HL-60/S4 treated with phorbol 12-myristate 13-acetate at 8.2 ng/mL for 4 days and 3 days (cell line): ENCODE measurements around the gene ASGR1.

Source experiments
- in situ Hi-C: fragments of 300-500 bp; cut with MboI; formaldehyde crosslinking; loops from 2 replicates; pipeline ENCODE4 v1.15.0; 2022; ENCODE audit warnings: low sequenced_read_pairs

Gene ASGR1, protein sequence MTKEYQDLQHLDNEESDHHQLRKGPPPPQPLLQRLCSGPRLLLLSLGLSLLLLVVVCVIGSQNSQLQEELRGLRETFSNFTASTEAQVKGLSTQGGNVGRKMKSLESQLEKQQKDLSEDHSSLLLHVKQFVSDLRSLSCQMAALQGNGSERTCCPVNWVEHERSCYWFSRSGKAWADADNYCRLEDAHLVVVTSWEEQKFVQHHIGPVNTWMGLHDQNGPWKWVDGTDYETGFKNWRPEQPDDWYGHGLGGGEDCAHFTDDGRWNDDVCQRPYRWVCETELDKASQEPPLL

DNA sequence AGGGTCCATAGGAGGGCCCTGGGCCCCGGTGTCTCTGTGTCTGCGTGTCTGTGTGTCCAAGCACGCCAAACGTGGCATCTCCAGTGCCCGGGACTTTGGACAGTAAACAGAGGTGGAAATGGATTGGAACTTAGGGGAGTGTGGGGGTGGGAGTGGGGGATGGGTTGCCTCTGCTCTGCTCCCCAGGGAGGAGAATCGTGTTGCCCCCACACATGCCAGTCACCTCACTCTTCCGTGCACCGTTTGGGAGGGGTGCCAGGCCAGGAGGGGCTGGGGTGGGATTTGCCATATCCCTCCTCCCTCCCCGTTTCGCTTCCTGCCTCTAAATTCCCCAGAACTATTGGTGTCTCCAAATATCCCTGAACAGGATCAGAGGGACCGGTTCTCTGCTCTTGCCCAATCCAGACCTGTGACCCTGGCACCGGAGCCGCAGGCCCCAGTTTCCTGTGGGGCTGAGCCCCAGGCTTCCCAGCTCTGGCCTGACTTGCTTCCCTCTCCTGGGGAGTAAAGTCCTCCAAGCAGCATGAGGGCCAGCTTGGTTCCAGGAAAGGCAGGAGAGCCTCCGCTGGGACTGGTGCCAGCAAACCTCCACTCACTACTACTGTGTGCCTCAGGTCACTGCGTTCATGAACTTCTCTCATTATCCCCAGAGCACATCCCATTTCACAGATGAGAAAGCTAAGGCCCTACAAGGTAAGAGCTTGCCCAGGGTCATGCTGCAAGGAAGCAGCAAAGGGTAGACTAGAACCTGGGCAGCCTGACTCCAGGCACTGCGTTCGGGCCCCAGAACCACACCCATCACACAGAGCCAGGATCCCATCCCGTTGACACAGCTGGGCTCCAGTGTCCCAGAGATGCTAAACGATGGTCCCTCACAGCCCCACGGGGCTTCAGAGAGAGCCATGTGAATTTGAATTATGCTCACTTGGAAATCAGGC is at the start of gene ASGR1:
ASGR1 (minus strand) TSS at position 54 of the 938 bp plus-strand sequence. CDS start 807 bp downstream, outside the sequence.
- in situ Hi-C loops = no loop called here

DNA sequence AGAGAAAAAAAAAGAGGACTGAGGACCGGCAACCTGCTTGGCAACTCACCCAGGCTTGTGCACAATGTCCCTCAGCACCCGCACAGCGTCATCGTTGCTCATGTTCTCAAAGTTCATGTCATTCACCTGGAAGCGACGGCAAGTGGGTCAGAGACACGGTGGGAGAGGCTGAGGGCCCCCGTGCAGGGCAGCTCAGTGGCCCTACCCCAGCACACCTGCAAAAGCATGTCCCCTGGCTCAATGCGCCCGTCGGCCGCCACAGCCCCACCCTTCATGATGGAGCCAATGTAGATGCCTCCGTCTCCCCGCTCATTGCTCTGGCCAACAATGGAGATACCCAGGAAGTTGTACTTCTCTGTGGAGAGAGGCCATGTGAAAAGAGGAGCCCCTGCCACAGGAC is 49.8 kb upstream of the ASGR1 start:
- in situ Hi-C loops = no loop called here

DNA sequence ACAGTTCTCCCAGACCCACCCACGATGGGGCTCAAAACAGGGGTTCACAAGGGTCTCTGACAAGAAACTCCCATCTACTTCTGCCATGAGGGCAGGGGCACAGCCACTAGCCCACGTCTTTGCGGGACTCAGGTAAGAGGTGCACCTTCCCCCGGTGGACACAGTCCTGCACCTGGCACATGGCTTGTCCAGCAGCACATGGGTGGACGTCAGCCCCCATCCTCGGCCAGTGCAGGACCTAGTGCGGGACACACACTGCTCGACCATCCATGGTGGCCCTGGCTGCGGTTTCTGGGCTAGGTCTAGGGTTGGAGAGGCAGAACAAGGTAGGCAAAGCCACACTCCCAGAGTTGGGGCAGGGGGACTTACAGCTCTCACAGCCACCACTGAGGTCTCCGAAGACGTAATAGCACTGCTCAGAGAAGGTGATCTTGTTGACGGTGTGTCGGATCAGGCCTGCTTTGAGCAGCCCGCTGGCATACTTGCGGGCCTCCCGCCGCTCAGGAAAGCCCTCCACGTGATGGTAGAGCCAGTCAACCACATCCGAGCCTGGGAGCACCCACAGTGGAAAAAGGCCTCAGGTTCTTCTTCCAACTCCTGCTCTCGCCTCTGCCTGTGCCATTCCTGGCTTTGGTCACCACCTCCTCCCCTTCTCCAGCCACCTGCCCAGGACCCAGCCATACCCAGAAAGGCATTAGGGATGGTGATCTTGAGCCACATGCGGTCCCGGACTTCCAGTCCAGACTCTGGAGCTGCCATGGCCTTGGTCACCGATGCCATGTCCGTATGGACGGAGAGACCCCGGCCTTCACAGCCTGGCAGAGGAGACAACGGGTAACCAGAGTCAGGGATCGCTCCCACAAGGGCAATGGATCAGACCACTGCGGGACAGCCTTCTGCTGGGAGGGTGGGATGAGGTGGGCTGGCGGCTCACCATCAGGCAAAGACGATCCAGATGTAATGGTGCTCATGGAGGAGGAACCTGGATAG is 47.8 kb upstream of the ASGR1 start:
- in situ Hi-C loops = no loop called here

DNA sequence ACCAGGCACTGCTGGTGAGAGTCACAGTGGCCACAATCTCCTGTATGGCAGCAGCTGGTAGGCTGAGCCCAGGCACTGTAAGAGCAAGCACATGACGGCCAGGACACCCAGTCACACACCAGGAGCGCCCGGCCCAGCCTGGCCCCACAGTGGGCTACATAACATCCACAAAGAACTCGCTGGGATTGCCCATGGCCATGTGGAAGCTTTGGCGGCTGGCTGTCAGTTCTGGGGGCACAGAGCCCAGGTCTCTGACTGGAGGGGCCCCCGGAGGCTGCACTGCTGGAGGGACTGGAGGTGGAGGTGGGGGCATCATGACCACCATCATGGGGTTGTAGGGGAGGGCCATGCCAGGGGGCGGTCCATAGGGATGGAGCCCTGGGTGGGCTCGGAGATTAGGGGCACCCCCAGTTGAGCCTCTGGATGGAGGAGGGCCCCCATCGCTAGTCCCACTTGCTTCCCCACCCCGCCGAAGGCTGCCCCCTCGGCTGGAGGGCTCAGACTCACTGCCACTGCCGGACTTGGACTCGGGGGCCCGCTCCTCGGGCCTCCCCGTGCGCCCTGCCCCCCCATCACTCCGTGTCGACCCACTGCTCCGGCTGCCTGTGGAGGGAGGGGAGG is 46.7 kb upstream of the ASGR1 start:
- in situ Hi-C loops = no loop called here

DNA sequence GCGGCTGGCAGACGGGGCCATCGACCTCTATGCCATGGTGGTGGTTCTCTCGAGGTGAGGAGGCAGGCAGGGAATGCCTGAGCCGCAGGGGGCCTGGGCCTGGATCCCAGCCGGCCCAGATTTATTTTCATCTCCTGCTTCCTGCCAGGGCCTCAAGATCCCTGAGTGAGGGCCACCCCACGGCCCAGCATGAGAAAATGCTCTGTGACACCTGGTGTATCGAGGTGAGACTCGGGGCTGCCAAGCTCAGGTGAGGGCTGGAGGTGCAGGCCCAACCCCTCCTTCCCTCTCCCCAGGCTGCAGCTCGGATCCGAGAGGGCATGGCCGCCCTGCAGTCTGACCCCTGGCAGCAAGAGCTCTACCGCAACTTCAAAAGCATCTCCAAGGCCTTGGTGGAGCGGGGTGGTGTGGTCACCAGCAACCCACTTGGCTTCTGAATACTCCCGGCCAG is 45.5 kb upstream of the ASGR1 start:
- in situ Hi-C loops = no loop called here

DNA sequence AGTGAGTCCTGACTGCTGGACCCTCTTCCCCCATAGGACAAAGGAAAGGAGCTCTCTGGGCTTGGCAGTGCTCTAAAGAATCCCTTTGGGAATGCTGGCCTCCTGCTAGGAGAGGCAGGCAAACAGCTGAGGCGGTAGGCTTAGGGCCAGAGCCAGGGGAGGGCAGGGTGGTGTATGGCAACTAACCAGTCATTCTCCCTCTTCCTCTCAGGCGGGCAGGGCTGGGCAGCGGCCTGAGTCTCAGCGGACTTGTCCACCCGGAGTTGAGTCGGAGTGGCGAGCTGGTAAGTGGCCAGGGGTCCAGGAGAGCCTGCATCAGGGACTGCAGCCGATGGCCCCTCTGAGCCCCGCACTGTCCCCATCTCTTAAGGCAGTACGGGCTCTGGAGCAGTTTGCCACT is 44.9 kb upstream of the ASGR1 start:
- in situ Hi-C loops = no loop called here

DNA sequence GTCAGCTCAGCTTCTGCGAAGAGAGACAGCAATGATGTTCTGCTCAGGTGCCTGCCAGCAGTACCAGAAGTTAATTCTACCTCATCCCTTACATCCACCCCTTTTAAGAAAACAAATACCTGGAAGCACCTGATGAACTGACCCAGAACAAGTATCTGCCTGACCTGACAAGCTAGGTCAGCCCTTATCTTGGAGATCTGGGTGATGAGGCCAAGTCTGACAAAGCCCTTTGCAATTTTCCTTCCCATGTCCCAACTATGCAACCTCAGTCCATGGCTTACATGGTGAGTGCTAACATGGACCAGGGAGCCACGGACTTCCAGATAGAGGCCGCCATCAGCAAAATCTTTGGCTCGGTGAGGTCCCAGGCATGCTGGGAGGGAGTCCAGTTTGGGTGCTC is 44.2 kb upstream of the ASGR1 start:
- in situ Hi-C loops = no loop called here

DNA sequence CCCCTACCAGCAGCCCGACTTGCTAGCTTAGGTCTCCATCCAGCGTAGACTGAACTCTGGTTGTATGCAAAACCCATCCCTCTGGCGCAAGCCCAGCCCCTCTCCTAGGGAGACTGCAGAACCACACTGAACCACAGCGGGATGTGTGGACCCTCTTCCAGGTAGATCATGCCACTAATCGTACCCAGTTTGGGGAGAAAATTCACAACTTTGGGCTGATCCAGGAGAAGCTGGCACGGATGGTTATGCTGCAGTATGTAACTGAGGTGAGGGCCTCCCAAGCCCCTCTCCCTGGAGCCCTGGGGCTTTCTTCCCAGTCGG is 43.8 kb upstream of the ASGR1 start:
- in situ Hi-C loops = no loop called here

DNA sequence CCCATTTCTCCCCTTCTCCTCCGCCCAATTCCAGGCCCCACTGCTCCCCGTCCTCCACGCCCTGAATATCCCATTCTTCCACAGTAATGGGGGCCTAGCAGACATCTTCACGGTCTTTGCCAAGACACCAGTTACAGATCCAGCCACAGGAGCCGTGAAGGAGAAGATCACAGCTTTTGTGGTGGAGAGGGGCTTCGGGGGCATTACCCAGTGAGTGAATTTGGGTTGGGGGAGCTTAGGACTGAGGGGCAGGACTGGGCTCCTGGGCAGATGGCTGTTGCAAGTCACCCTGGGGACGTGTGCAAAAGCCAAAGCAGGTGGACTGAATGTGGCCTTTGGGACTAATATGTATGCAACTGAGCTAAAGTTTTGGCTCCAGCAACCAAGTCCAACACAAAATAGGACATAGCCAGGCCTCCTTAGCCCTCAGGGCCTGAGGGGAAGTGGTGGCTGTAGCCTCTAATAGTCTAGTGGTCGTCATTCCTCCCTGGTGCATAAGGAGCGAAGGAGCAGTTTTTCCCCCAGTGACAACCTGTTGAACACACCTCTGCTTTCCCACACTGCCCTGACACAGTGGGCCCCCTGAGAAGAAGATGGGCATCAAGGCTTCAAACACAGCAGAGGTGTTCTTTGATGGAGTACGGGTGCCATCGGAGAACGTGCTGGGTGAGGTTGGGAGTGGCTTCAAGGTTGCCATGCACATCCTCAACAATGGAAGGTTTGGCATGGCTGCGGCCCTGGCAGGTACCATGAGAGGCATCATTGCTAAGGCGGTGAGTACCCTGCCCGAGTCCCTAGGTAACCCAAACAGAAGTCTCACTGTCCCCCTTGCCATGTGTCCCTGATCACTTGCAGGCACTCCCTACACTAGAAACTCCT is 43.2 kb upstream of the ASGR1 start:
- in situ Hi-C loops = no loop called here

DNA sequence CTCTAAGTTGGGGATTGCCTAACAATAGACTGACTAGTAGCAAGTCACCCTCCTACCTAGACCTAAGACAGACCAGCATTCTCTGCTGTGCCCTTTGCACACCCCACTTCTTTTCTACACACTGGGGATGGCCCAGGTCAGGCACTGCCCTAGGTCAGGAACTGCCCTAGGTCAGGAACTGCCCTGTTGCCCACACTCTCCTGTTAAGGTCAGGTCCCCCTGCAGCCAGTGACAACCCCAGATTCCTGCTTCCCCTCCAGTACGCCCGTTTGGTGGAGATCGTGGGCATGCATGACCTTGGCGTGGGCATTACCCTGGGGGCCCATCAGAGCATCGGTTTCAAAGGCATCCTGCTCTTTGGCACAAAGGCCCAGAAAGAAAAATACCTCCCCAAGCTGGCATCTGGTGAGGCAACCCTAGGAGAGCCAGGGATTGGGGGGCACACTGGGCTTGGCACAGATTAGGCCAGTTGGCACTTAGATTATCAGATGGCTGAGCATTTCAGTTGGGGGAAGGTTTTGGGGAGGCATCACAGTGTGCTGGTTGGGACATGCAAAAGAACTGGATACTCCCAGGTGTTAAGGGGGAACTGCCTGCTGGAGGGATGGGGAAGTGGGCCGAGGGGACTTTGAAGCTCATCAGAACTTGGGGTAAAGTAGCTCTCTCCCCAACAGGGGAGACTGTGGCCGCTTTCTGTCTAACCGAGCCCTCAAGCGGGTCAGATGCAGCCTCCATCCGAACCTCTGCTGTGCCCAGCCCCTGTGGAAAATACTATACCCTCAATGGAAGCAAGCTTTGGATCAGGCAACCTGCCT is 42.3 kb upstream of the ASGR1 start:
- in situ Hi-C loops = no loop called here

DNA sequence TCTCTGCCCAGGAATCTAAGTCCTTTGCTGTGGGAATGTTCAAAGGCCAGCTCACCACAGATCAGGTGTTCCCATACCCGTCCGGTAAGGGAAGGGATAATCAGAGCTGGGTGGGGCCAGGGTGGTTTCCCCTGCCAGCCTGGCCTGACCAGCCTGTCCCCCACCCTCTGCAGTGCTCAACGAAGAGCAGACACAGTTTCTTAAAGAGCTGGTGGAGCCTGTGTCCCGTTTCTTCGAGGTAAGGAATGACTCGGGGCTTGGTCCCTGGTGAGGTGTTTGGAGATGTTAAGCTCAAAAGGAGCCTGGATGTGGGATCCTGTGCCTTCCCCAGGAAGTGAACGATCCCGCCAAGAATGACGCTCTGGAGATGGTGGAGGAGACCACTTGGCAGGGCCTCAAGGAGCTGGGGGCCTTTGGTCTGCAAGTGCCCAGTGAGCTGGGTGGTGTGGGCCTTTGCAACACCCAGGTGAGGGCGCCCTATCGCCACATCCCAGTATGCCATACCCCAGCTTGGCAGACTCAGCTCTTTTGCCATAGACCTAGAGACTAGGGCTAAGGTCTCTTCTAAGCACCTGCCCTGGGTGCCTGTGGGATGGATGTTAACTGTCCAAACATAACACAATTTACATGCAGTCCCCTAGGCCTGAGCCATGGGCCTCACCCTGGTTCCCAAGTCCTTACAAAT is 41.6 kb upstream of the ASGR1 start:
- in situ Hi-C loops = no loop called here

DNA sequence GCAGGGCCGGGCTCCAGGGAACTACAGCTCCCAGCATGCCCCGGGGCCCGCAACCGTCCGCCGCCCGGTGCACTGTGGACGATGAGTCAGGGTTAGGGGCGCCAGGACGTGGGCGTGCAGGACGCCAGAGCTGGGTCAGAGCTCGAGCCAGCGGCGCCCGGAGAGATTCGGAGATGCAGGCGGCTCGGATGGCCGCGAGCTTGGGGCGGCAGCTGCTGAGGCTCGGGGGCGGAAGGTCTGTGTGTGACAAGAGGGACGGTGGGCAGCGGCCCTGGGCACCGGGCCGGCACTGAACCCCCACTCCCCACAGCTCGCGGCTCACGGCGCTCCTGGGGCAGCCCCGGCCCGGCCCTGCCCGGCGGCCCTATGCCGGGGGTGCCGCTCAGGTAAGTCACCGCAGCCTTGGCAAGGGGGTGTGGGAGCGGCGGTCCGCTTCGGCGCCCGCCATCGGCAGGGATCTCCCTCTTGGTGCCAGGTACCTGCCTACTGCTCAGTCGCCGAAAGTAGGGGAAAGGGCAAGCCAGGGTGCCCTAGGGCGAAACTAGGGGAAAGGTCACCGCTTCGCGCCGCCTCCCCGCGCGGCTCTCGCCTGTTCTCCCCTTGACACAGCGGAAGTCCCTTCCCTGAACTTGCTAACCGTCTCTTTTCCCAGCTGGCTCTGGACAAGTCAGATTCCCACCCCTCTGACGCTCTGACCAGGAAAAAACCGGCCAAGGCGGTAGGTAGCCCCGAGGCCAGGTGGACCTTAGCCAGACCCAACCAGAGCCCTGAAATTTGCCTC is 40.8 kb upstream of the ASGR1 start, which contains the start of the genes ACADVL and DLG4:
ACADVL (plus strand) TSS at position 127 of the 781 bp plus-strand sequence; CDS start at position 174, 47 bp downstream.
DLG4 (minus strand) TSS at position 25 of the 781 bp plus-strand sequence.
- in situ Hi-C loops = no loop called here

DNA sequence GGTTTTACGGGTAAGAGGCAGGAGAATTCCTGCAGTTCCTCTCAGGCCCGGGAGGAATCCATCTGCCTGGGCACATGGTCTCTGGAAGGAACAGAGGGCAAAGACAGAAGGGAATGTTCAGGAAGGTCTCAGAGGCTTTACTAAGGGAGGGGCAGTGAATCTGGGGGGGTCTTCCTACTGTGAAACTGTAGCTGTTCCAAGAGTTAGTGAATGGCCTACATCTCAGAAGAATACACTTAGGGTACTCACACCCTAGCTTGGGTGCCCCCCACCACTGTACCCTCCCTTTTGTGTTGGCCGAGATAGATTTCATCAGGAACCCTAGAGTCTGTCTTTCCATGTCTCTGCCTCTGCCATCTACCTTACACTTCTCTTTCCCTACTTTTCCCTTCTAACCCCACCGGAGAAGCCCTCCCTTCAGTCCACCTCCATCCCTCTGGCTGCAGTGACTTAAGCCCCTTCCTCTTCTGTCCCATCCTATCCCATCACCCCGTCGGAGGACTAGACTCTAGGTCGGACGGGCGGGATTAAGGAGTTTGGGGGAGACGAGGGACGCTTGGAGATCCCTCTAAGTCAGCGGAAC is 40.1 kb upstream of the ASGR1 start:
- in situ Hi-C loops = no loop called here

DNA sequence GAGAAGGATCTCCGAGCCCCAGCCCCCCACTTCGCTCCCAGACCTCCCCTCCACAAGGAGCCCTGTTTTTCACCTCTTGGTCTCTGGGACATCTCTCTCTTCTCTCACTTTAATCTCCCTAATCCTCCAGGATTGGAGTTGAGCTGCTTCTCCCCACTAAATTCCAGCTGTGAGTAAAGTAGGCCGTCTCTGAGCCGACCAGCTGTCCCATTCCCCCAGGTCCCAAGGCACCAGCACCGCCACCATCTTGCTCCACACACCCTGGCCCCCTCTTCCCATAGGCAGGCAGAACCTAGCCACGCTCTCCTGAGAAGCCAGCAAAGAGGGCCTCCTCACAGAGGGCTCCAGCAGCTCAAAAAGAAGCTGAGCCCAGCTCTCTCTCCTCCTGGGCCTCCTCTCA is 39.6 kb upstream of the ASGR1 start:
- in situ Hi-C loops = no loop called here

DNA sequence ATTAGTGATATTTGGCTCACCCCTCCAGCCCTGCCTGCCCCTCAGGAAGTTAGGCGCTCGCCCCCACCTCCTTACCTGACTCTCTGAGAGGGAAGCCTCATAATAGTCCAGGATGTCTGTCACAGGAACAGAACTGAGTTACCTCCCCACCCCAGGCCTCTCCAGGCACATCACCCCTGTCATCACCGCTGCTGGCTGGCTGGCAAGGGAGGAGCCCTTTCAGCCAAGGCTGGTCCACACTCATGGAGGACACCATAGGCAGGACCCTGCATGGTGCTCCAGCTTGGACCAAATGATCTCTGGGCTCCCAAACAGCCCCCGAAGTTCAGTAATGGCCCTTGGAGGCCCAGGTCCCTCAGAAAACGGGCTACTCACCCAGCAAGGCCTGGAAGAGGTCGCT is 39.0 kb upstream of the ASGR1 start:
- in situ Hi-C loops = no loop called here

DNA sequence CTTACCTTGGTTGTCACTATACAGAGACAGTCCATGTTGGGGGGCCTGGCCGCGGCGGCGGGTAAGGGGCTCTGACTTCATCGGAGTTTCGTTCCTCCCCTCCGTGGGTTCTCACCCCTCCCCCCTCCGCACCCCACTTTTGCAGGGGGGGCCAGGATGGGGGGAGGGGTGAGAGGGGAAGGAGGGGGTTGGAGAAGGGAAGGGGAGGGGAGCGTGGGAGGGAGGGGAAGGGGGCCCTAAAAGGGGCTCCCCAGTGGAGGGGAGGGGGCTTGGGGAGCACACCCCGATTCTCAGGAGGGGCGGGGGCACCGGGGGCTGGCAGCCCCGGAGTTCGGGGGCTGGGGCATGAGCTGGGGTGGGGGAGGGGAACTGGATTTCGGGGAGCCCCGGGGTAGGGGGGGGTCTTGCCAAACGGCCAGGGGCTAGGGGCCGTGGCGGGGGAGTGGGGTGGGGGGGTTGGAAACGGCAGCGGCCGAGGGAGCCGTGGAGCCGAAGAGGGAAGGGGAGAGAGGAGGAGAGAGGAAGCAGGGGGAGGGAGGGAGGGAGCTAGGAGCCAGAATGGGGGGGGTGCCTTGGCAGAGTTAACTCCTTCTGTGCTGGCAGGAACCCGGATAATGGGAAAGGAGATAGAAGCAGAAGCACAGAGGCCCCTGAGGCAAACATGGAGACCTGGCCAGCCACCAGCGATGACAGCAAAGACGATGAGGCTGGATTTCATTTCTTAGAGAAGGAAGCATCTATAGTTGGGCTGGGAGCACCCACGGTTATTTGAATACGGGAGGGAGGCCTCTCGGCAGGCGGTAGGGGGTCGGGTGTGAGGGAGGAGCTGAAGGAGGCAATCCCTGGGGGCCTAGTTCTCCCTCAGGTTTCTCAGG is 38.2 kb upstream of the ASGR1 start:
- in situ Hi-C loops = no loop called here
